B cell (primary cell): Measurements from ENCODE around the gene DEGS1. TPM values are rescaled to one million over a fixed set of nuclear protein-coding genes. Genes with fewer than 3 reads are reported as not detected.

Experiments
- ATAC-seq: fragments of 200-7000 bp; cut with Tn5 transposase; one replicate; pipeline ENCODE4 v1.10.0; 2021; ENCODE audit warnings: low read depth, mild to moderate bottlenecking, moderate number of reproducible peaks, moderate library complexity
- CTCF ChIA-PET: fragments of 350-600 bp; sonication (Branson Sonifier 250); formaldehyde crosslinking; loops from one replicate; lab custom pipeline; 2021; ENCODE audit warnings: antibody characterized with exemption, inconsistent platforms; lab: Charles Lee
- POLR2A ChIA-PET: fragments of 350-600 bp; sonication (Branson Sonifier 250); formaldehyde crosslinking; loops from one replicate; lab custom pipeline; 2021; ENCODE audit warnings: antibody characterized with exemption; lab: Charles Lee
- DNase-seq: peaks from one replicate; pipeline ENCODE4 v3.0.0; 2013
- H2AFZ ChIP-seq: 2 replicates; pipeline ENCODE4 v1.6.1; 2012; ENCODE audit warnings: mild to moderate bottlenecking, low read depth, low read length; ENCODE audit not compliant: insufficient read depth, poor library complexity, severe bottlenecking
- H3K27ac ChIP-seq, 2 donors: 1 replicate in 1 of 2; 2 replicates in 1 of 2; pipeline ENCODE4 v1.5.1; 2012 to 2013; ENCODE audit warnings: low read length in 2 of 2, mild to moderate bottlenecking in 2 of 2, moderate library complexity in 1 of 2
- H3K27me3 ChIP-seq, 4 experiments: fragments of 200-600 bp in 1 of 4; sonication (generic) in 1 of 4; replicated peaks in 1 of 4; 1 replicate in 2 of 4; 2 replicates in 2 of 4; pipeline versions ENCODE4 v1.6.1 to v1.7.0; 2013 to 2016; ENCODE audit warnings: low read length in 3 of 4, mild to moderate bottlenecking in 2 of 4, mixed read lengths in 1 of 4, moderate library complexity in 1 of 4; ENCODE audit not compliant: insufficient read depth in 4 of 4, control insufficient read depth in 3 of 4; ENCODE audit errors: control extremely low read depth in 1 of 4
- H3K36me3 ChIP-seq, 2 experiments: replicated peaks in 1 of 2; 1 replicate in 1 of 2; 2 replicates in 1 of 2; pipeline versions ENCODE4 v1.6.1 to v1.7.1; 2013; ENCODE audit warnings: low read length in 1 of 2; ENCODE audit not compliant: insufficient read depth in 2 of 2, control insufficient read depth in 1 of 2; ENCODE audit errors: control extremely low read depth in 1 of 2, extremely low read depth in 1 of 2
- H3K4me1 ChIP-seq, 2 donors: fragments of 200-600 bp in 1 of 2; sonication (generic) in 1 of 2; 1 replicate in 1 of 2; 2 replicates in 1 of 2; pipeline versions ENCODE4 v1.5.1 to v1.6.1; 2013 to 2017; ENCODE audit warnings: low read length in 2 of 2; ENCODE audit not compliant: control insufficient read depth in 2 of 2, insufficient read depth in 2 of 2
- H3K4me2 ChIP-seq: replicated peaks from 2 replicates; pipeline ENCODE3; 2012; ENCODE audit warnings: mild to moderate bottlenecking, low read depth, low read length; ENCODE audit not compliant: poor library complexity, severe bottlenecking
- H3K4me3 ChIP-seq, 5 experiments: fragments of 200-600 bp in 1 of 5; sonication (generic) in 1 of 5; 1 replicate in 3 of 5; 2 replicates in 2 of 5; pipeline versions ENCODE4 v1.5.1 to v1.7.0; 2011 to 2016; ENCODE audit warnings: low read length in 4 of 5, mild to moderate bottlenecking in 4 of 5, low read depth in 2 of 5, control low read depth in 1 of 5, moderate library complexity in 1 of 5; ENCODE audit not compliant: insufficient read depth in 1 of 5; ENCODE audit errors: control extremely low read depth in 1 of 5, extremely low read depth in 1 of 5
- H3K79me2 ChIP-seq: fragments of 200-600 bp; sonication (generic); one replicate; pipeline ENCODE4 v1.6.0; 2016; ENCODE audit warnings: low read length; ENCODE audit not compliant: control insufficient read depth, insufficient read depth
- H3K9ac ChIP-seq: fragments of 200-600 bp; sonication (generic); 2 replicates; pipeline ENCODE4 v1.6.1; 2017; ENCODE audit warnings: mild to moderate bottlenecking, low read length, moderate library complexity
- H3K9me3 ChIP-seq, 3 donors: one replicate each; pipeline versions ENCODE4 v1.6.1 to v1.7.1; 2013; ENCODE audit warnings: low read length in 2 of 3; ENCODE audit not compliant: control insufficient read depth in 2 of 3, insufficient read depth in 1 of 3; ENCODE audit errors: control extremely low read depth in 1 of 3
- H4K20me1 ChIP-seq: 2 replicates; pipeline ENCODE4 v1.6.0; 2012; ENCODE audit warnings: mild to moderate bottlenecking, low read length; ENCODE audit not compliant: insufficient read depth, control insufficient read depth, poor library complexity, severe bottlenecking
- H3K27ac Mint-ChIP-seq: one replicate; pipeline ENCODE4 v1.8.0; 2021; ENCODE audit warnings: mixed read lengths
- H3K27me3 Mint-ChIP-seq: one replicate; pipeline ENCODE4 v1.8.0; 2021; ENCODE audit warnings: mixed read lengths
- H3K4me1 Mint-ChIP-seq: one replicate; pipeline ENCODE4 v1.8.0; 2021; ENCODE audit warnings: mixed read lengths
- H3K4me3 Mint-ChIP-seq: one replicate; pipeline ENCODE4 v1.8.0; 2021; ENCODE audit warnings: mixed read lengths
- H3K9me3 Mint-ChIP-seq: one replicate; pipeline ENCODE4 v1.8.0; 2022; ENCODE audit warnings: mixed read lengths; ENCODE audit not compliant: insufficient read depth
- CTCF ChIP-seq: fragments of 200-600 bp; IDR thresholded peaks from one replicate; pipeline ENCODE4 v1.8.0; 2022; ENCODE audit warnings: antibody characterized with exemption, mild to moderate bottlenecking
- EZH2 ChIP-seq: IDR thresholded peaks from 2 replicates; pipeline ENCODE4 v1.6.1; 2012; ENCODE audit warnings: borderline replicate concordance, low read depth, mild to moderate bottlenecking, moderate library complexity, low read length; ENCODE audit not compliant: insufficient read depth, poor library complexity, severe bottlenecking
- WGBS: methylation state at CpG from one replicate; pipeline ENCODE4 v1.1.5; 2013; ENCODE audit warnings: missing lambda C conversion rate; ENCODE audit not compliant: insufficient coverage; 5-methylcytosine and 5-hydroxymethylcytosine counted together
- intact Hi-C: fragments of 100-400 bp; cut with micrococcal nuclease; formaldehyde crosslinking; loops from one replicate; pipeline ENCODE4 v1.10.0; 2022
- polyA plus RNA-seq: library from polyadenylated mRNA; depleted of rRNA; stranded (reverse); fragments of >200 nt; gene quantifications from 2 replicates; pipeline ENCODE4 v1.2.3, GENCODE V29; 2012
- total RNA-seq, 2 donors: library from RNA; stranded (reverse); fragments of 120-200 nt in 1 of 2; gene quantifications; 1 replicate in 1 of 2; 2 replicates in 1 of 2; pipeline versions ENCODE4 v1.2.3 to v1.2.4, GENCODE V29; 2013 to 2022

Gene DEGS1
- total and polyA plus RNA-seq, 2 donors (not counting 1 experiment from before 2014, with no cell fraction given) = 49.0 to 52.1 TPM

- no peaks in the 10 kb centered on the region for H3K9me3 ChIP-seq
- peaks cover 4% of the 10 kb centered on the region for H4K20me1 ChIP-seq
- H3K79me2 ChIP-seq = peaks cover 9% of the 10 kb centered on the region
- H3K4me2 ChIP-seq = no peak overlapping the region
- H3K9ac ChIP-seq = no peak overlapping the region
- no peak overlapping the region for H3K4me3 ChIP-seq
- Mint-ChIP-seq H3K4me3 (no peak overlapping the region), H3K9me3 (no peaks in the 10 kb centered on the region), H3K4me1 (peaks cover 2% of the 10 kb centered on the region), H3K27ac (no peak overlapping the region), H3K27me3 (no peaks in the 10 kb centered on the region)
- peaks cover 3 to 32% of the 10 kb centered on the region in 2 experiments for H3K36me3 ChIP-seq
- no peak overlapping the region for H3K27ac ChIP-seq
- POLR2A ChIA-PET = no interaction called here
- H3K4me1 ChIP-seq = no peaks in the 10 kb centered on the region
- WGBS = no CpG with 5 or more reads among the region's 3 CpGs
- no peaks in the 10 kb centered on the region for H3K27me3 ChIP-seq
- no peak overlapping the region for H2AFZ ChIP-seq
- ATAC-seq (no peak), DNase-seq (no peak)
- intact Hi-C loops = no loop called here
- CTCF ChIA-PET = interaction anchor here (0.6 to 1.2 kb wide), 2 partner anchors 22 to 179 kb away, joined by 4 read pairs; no protein-coding TSS in a partner anchor
- TF ChIP-seq EZH2 (no peak), CTCF (no peak)
These were observed 44.8 kb upstream of the DEGS1 start for GRCh38 chr1:224138198-224138597.

GRCh38 chr1:224141693-224142092 lies 41.3 kb upstream of the DEGS1 start:
- Histone ChIP-seq H3K4me2 (no peak overlapping the region), H3K27me3 (no peaks in the 10 kb centered on the region), H3K4me1 (peaks cover 14 to 20% of the 10 kb centered on the region in 2 donors), H3K27ac (no peak overlapping the region), H3K9me3 (peaks cover 0 to 4% (median 0%) of the 10 kb centered on the region in 3 donors), H3K36me3 (peaks cover 3 to 15% of the 10 kb centered on the region in 2 experiments), H4K20me1 (no peaks in the 10 kb centered on the region), H3K4me3 (no peak overlapping the region), H3K9ac (no peak overlapping the region), H3K79me2 (peaks cover 16% of the 10 kb centered on the region), H2AFZ (no peak overlapping the region)
- POLR2A ChIA-PET = no interaction called here
- intact Hi-C loops = no loop called here
- TF ChIP-seq EZH2 (no peak), CTCF (no peak)
- CTCF ChIA-PET = no interaction called here
- Mint-ChIP-seq H3K27ac (no peak overlapping the region), H3K4me3 (no peak overlapping the region), H3K4me1 (peaks cover 21% of the 10 kb centered on the region), H3K9me3 (no peaks in the 10 kb centered on the region), H3K27me3 (no peaks in the 10 kb centered on the region)
- ATAC-seq = no peak
- DNase-seq = no peak
- WGBS = 100% methylated on average over 2 of the region's 3 CpGs
